Skeletal muscle satellite cell (primary cell): Measurements from ENCODE around the gene FAM131C.
"Not testable (repeated sequence)": the region's sequence is repeated elsewhere in the genome, so short reads cannot be mapped to it uniquely, and the experiment has no call there.

ENCODE experiments used
- H3K27me3 ChIP-seq: 2 replicates; pipeline ENCODE4 v1.7.0; 2013; ENCODE audit warnings: low read length; ENCODE audit not compliant: control insufficient read depth, insufficient read depth
- H3K36me3 ChIP-seq: 2 replicates; pipeline ENCODE4 v1.7.0; 2013; ENCODE audit warnings: mild to moderate bottlenecking, control low read depth, low read length; ENCODE audit not compliant: insufficient read depth
- H3K4me1 ChIP-seq: 2 replicates; pipeline ENCODE4 v1.7.0; 2013; ENCODE audit warnings: low read length; ENCODE audit not compliant: control insufficient read depth, insufficient read depth
- H3K4me2 ChIP-seq: 2 replicates; pipeline ENCODE4 v1.7.0; 2013; ENCODE audit warnings: mild to moderate bottlenecking, low read length
- H3K4me3 ChIP-seq: 2 replicates; pipeline ENCODE4 v1.7.0; 2013; ENCODE audit warnings: low read length
- H3K9ac ChIP-seq: 2 replicates; pipeline ENCODE4 v1.7.0; 2013; ENCODE audit warnings: mild to moderate bottlenecking, low read depth, low read length, moderate library complexity
- H3K9me3 ChIP-seq: replicated peaks from 2 replicates; pipeline ENCODE4 v1.7.0; 2013; ENCODE audit warnings: mild to moderate bottlenecking, control low read depth, low read length

FAM131C gene

GRCh38 chr1:16116002-16116401 lies 42.6 kb upstream of the FAM131C start:
- H3K4me3 ChIP-seq, result no peak overlapping the region
- no peak overlapping the region for H3K4me2 ChIP-seq
- peaks cover 41% of the 10 kb centered on the region for H3K4me1 ChIP-seq
- H3K36me3 ChIP-seq, result no peaks in the 10 kb centered on the region
- no peaks in the 10 kb centered on the region for H3K9me3 ChIP-seq
- no peaks in the 10 kb centered on the region for H3K27me3 ChIP-seq
- no peak overlapping the region for H3K9ac ChIP-seq

DNA sequence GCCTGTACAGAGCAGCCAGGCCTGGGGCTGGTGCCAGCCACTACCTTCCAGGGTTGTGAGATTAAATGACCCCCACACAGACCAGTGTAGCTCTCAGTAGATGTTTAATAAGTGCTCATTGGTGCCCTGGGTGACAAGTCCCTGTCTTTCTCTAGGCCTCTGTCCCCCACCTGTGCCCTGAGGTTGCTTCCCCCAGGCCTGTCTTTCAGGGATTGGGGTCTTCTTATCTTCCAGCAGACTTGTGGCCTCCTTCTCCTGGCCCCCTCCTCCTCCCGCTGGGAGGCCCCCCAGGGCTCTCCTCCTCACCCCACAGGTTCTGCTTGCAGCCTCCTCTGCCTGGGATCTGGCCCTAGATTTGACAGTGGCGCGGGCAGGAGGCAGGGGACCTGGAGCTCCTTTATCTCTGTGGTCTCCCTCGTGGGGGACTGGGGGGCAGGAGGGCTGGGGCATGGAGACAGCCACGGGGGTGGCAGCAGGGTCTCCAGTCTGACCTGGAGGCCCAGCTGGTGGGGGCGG lies 42.1 kb upstream of the FAM131C start:
- no peak overlapping the region for H3K4me2 ChIP-seq
- no peak overlapping the region for H3K4me3 ChIP-seq
- H3K36me3 ChIP-seq, result no peaks in the 10 kb centered on the region
- H3K27me3 ChIP-seq, result no peaks in the 10 kb centered on the region
- no peaks in the 10 kb centered on the region for H3K9me3 ChIP-seq
- peaks cover 37% of the 10 kb centered on the region for H3K4me1 ChIP-seq
- no peak overlapping the region for H3K9ac ChIP-seq

DNA sequence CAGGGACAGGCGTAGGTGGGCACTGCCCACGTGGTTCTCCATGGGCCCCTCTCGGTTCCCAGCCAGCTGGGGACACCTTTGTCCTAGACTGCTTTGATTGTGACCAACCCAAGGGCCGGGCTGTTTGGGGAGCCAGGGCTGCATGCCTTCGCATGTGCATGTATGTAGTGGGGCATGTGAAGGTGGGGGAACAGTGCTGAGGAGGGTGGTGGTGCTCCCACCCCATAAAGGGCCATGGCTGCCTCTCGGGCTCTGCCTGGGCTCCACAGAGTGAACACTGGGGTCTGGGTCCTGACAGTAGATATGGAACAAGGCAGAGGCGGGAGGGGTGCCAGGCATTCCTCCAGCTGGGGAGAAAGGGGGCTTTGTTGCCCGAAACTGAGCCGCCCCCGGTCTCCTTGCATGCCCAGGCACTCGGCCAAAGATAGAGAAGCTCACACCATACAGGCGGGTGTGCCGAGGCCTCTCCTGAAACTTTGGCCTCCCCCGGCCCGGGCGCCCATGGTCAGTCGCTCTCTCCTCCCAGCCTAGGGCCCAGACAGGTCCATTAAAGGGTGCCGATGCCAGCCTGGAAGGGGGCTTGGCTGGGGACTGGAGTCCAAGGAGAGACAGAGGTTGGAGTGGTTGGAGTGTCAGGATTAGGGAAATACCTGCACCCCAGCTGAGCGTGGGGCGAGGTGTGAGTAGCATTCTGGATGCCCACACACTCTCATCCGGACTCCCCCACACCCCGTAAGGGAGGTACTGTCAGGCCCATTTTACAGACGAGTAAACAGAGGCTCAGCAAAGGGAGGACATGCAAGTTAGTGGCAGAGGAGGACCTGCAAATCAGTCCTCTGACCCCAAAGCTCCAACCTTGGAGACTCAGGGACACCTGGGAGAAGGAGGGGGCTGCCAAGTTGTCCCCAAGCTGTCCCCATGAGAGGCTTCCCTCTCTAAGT lies 41.3 kb upstream of the FAM131C start:
- peaks cover 37% of the 10 kb centered on the region for H3K4me1 ChIP-seq
- H3K9me3 ChIP-seq, result no peaks in the 10 kb centered on the region
- H3K4me3 ChIP-seq, result no peak overlapping the region
- no peak overlapping the region for H3K9ac ChIP-seq
- H3K36me3 ChIP-seq, result no peaks in the 10 kb centered on the region
- H3K27me3 ChIP-seq, result no peaks in the 10 kb centered on the region
- H3K4me2 ChIP-seq, result no peak overlapping the region

DNA sequence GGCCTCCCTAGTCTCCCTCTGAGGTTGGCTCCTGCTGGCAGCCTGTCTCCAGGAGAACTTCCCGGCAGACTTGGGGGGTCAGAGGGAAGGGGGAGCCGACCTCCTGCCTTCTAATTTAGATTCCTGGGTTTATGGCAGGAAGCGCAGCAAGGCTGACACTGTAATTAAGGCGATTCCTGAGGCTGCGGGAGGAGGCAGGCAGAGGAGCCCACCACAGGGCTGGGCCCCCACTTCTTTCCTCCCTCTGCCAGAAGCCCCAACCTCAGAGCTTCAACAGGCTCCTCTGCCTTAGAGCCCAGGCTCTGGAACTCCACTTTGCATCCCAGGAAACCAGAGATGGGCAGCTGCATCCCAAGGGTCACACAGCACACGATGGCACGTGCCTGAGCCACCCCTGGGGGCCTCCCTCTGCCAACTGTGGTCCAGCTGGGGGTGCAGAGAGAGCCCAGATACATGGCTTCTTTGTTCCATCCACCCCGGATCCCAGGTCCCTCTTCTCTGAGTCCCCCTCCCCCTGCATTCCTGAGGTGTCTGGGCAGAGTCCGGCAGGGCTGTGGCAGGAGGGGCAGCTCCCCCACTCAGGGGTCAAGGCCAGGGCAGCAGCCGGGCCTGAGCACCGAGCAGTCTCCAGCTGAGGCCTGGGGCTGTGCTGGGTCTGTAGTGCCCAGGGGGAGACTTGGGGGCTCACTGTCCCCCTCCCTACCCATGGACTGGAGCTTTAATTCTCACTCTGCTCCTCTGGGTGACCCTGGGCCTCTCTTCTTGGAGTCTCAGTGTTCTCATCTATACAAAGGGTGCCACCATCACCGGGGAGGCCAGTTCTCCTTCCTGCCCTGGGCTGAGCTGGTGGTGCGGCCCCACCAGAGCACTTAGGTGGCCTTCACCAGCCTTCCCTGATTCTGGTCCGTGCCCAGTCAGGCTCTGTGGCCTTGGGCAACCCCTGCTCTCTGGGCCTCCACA lies 39.4 kb upstream of the FAM131C start:
- Histone ChIP-seq H3K9ac (no peak overlapping the region), H3K27me3 (no peaks in the 10 kb centered on the region), H3K4me2 (no peak overlapping the region), H3K9me3 (peaks cover 5% of the 10 kb centered on the region), H3K4me3 (no peak overlapping the region), H3K36me3 (no peaks in the 10 kb centered on the region), H3K4me1 (peaks cover 34% of the 10 kb centered on the region)

DNA sequence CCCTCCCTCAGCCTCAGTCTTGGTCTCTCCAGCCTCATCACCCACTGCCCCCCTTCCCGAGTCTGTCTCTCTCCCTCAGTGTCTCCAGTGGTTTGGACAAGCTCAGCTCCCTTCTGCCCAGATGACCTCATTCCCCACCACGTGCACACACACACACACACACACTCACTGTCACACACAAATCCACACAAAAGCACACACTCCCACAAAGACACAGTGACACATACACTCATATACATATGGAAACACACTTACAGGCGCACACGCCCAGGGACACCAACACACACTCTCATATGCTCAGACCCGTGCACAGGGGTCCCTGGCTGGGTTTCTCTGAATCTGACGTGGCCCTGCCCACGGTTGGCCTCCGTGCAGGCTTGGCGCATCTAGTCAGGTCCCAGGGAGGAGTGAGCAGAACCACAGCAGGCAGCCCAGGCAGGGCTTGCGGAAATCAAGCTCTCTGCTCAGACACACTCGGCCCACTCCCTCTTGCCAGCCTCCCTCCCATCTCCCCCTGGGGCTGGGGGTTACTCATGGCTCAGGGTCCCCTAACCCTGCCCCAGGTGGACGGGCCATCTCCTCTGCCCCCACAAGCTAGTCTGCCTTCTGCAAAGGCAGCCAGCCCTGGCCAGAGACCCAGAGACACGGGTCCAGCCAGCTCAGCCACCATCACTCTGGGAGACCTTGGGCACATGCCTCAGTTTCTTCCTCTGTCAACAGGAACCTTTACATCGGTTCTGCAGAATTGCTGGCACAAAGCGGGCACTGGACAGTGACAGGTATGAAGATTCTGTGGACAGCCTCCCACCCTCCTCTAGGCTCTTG lies 38.5 kb upstream of the FAM131C start:
- H3K9me3 ChIP-seq, result peaks cover 7% of the 10 kb centered on the region
- H3K27me3 ChIP-seq, result no peaks in the 10 kb centered on the region
- H3K4me3 ChIP-seq, result no peak overlapping the region
- H3K4me2 ChIP-seq, result no peak overlapping the region
- no peak overlapping the region for H3K9ac ChIP-seq
- no peaks in the 10 kb centered on the region for H3K36me3 ChIP-seq
- H3K4me1 ChIP-seq, result peaks cover 25% of the 10 kb centered on the region

GRCh38 chr1:16110884-16111283 lies 37.4 kb upstream of the FAM131C start:
- Histone ChIP-seq H3K27me3 (no peaks in the 10 kb centered on the region), H3K4me3 (no peak overlapping the region), H3K36me3 (no peaks in the 10 kb centered on the region), H3K9ac (no peak overlapping the region), H3K4me2 (no peak overlapping the region), H3K9me3 (peaks cover 7% of the 10 kb centered on the region), H3K4me1 (peaks cover 23% of the 10 kb centered on the region)

GRCh38 chr1:16110456-16110855 lies 37.0 kb upstream of the FAM131C start:
- Histone ChIP-seq H3K27me3 (no peaks in the 10 kb centered on the region), H3K9me3 (peaks cover 7% of the 10 kb centered on the region), H3K4me1 (peaks cover 23% of the 10 kb centered on the region), H3K9ac (no peak overlapping the region), H3K36me3 (no peaks in the 10 kb centered on the region), H3K4me3 (no peak overlapping the region), H3K4me2 (no peak overlapping the region)

- H3K4me1 ChIP-seq, result peaks cover 23% of the 10 kb centered on the region
- no peak overlapping the region for H3K4me3 ChIP-seq
- no peak overlapping the region for H3K4me2 ChIP-seq
- H3K36me3 ChIP-seq, result no peaks in the 10 kb centered on the region
- H3K9ac ChIP-seq, result no peak overlapping the region
- H3K27me3 ChIP-seq, result no peaks in the 10 kb centered on the region
- H3K9me3 ChIP-seq, result peaks cover 7% of the 10 kb centered on the region
Observed at GRCh38 chr1:16109571-16109970, 36.1 kb upstream of the FAM131C start.

- not testable (repeated sequence) for H3K4me3 ChIP-seq, H3K9me3 ChIP-seq, H3K9ac ChIP-seq, H3K4me1 ChIP-seq, H3K36me3 ChIP-seq, H3K4me2 ChIP-seq, H3K27me3 ChIP-seq
Observed at GRCh38 chr1:16107039-16107438, 33.6 kb upstream of the FAM131C start.

- Histone ChIP-seq H3K36me3 (no peaks in the 10 kb centered on the region), H3K9ac (no peak overlapping the region), H3K4me2 (no peak overlapping the region), H3K27me3 (peaks cover 11% of the 10 kb centered on the region), H3K9me3 (no peaks in the 10 kb centered on the region), H3K4me3 (no peak overlapping the region), H3K4me1 (no peaks in the 10 kb centered on the region)
Observed at GRCh38 chr1:16101623-16102022, 28.2 kb upstream of the FAM131C start.

DNA sequence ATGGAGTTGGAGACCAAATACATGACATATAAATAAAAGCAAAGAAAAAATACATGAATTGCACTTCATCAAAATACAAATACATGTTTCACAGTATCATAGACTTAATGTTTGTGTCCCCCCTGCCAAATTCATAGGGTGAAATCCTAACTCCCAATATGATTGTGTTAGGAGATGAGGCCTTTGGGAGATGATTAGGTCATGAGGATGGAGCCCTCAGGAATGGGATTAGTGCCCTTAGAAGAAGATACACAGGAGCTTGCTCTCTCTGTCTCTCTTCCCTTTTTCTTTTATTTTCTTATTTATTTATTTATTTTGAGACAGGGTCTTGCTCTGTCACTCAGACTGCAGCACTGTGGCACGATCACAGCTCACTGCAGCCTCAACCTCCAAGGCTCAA lies 26.0 kb upstream of the FAM131C start:
- Histone ChIP-seq H3K36me3 (no peaks in the 10 kb centered on the region), H3K9me3 (no peaks in the 10 kb centered on the region), H3K4me1 (no peaks in the 10 kb centered on the region), H3K4me2 (no peak overlapping the region), H3K9ac (no peak overlapping the region), H3K27me3 (peaks cover 22% of the 10 kb centered on the region), H3K4me3 (no peak overlapping the region)
